Mesendoderm (in vitro differentiated cells): ENCODE data around the gene ANKRD18B.
"Not testable (repeated sequence)": the region's sequence is repeated elsewhere in the genome, so short reads cannot be mapped to it uniquely, and the experiment has no call there.

Experiments
- DNase-seq: peaks from one replicate; pipeline ENCODE4 v3.0.0; 2013
- H2AK5ac ChIP-seq: 2 replicates; pipeline ENCODE4 v1.6.1; 2013; ENCODE audit warnings: low read length, inconsistent platforms
- H2BK120ac ChIP-seq: 2 replicates; pipeline ENCODE4 v1.6.1; 2013; ENCODE audit warnings: low read depth, mild to moderate bottlenecking, low read length, moderate library complexity, mixed read lengths
- H2BK15ac ChIP-seq: replicated peaks from 2 replicates; pipeline ENCODE4 v1.6.1; 2013; ENCODE audit warnings: low read depth, mild to moderate bottlenecking, moderate library complexity
- H2BK5ac ChIP-seq: 2 replicates; pipeline ENCODE4 v1.6.1; 2013; ENCODE audit warnings: low read length, inconsistent platforms
- H3K18ac ChIP-seq: 2 replicates; pipeline ENCODE4 v1.6.1; 2013; ENCODE audit warnings: mild to moderate bottlenecking, low read length, mixed read lengths
- H3K23ac ChIP-seq: one replicate; pipeline ENCODE4 v1.6.1; 2013; ENCODE audit warnings: low read length
- H3K27ac ChIP-seq: 2 replicates; pipeline ENCODE4 v1.5.1; 2013; ENCODE audit warnings: low read depth, mild to moderate bottlenecking, inconsistent platforms, low read length, moderate library complexity
- H3K27me3 ChIP-seq: 2 replicates; pipeline ENCODE4 v1.6.1; 2013; ENCODE audit warnings: low read length, control low read depth, mild to moderate bottlenecking, inconsistent platforms; ENCODE audit not compliant: insufficient read depth, poor library complexity
- H3K36me3 ChIP-seq: 2 replicates; pipeline ENCODE4 v1.6.1; 2013; ENCODE audit warnings: low read length, inconsistent platforms; ENCODE audit not compliant: control insufficient read depth, insufficient read depth
- H3K4ac ChIP-seq: one replicate; pipeline ENCODE4 v1.6.1; 2013; ENCODE audit warnings: low read depth, mild to moderate bottlenecking, low read length, moderate library complexity
- H3K4me1 ChIP-seq: 2 replicates; pipeline ENCODE4 v1.6.1; 2013; ENCODE audit warnings: low read depth, low read length, inconsistent platforms; ENCODE audit not compliant: control insufficient read depth
- H3K4me2 ChIP-seq: 2 replicates; pipeline ENCODE4 v1.6.1; 2013; ENCODE audit warnings: low read length
- H3K4me3 ChIP-seq: 2 replicates; pipeline ENCODE4 v1.5.1; 2013; ENCODE audit warnings: mild to moderate bottlenecking, low read length
- H3K56ac ChIP-seq: one replicate; pipeline ENCODE4 v1.6.1; 2013; ENCODE audit warnings: low read length
- H3K79me1 ChIP-seq: 2 replicates; pipeline ENCODE4 v1.6.1; 2013; ENCODE audit warnings: low read length, inconsistent platforms
- H3K79me2 ChIP-seq: 2 replicates; pipeline ENCODE4 v1.6.1; 2013; ENCODE audit warnings: mild to moderate bottlenecking, low read length; ENCODE audit not compliant: control insufficient read depth, insufficient read depth
- H3K9ac ChIP-seq: 2 replicates; pipeline ENCODE4 v1.6.1; 2013; ENCODE audit warnings: low read length, inconsistent platforms
- H4K5ac ChIP-seq: one replicate; pipeline ENCODE4 v1.6.1; 2013; ENCODE audit warnings: low read length
- H4K8ac ChIP-seq: one replicate; pipeline ENCODE4 v1.6.1; 2013; ENCODE audit warnings: low read depth, mild to moderate bottlenecking, control low read depth, low read length, moderate library complexity
- WGBS: extraction: QIAGEN DNeasy Blood & Tissue Kit; methylation state at CpG from one replicate; pipeline ENCODE4 v1.1.7; 2013; ENCODE audit warnings: low lambda C conversion rate, missing lambda C conversion rate; ENCODE audit not compliant: insufficient coverage; ENCODE audit errors: extremely low coverage; 5-methylcytosine and 5-hydroxymethylcytosine counted together

Gene ANKRD18B

GRCh38 chr9:33612410-33612809 lies 88.4 kb downstream of the ANKRD18B start:
- H4K5ac ChIP-seq, H3K4me3 ChIP-seq, H2AK5ac ChIP-seq, H2BK120ac ChIP-seq, H3K27ac ChIP-seq, H3K4ac ChIP-seq, H3K4me2 ChIP-seq, H3K23ac ChIP-seq, DNase-seq, H3K4me1 ChIP-seq, H3K18ac ChIP-seq, H3K79me1 ChIP-seq, H3K79me2 ChIP-seq, H3K36me3 ChIP-seq, H3K27me3 ChIP-seq, H3K9ac ChIP-seq, H4K8ac ChIP-seq, H2BK5ac ChIP-seq, H2BK15ac ChIP-seq, H3K56ac ChIP-seq: not testable (repeated sequence)
- WGBS = no CpG with 5 or more reads among the region's 2 CpGs

- no peaks in the 10 kb centered on the region for H3K79me1 ChIP-seq
- H2BK15ac ChIP-seq = no peak overlapping the region
- no peak overlapping the region for H4K5ac ChIP-seq
- H2BK5ac ChIP-seq = no peak overlapping the region
- H3K23ac ChIP-seq = no peak overlapping the region
- no peaks in the 10 kb centered on the region for H3K4me1 ChIP-seq
- no peak overlapping the region for H3K27ac ChIP-seq
- no peak overlapping the region for H2AK5ac ChIP-seq
- no peak overlapping the region for H3K4me3 ChIP-seq
- no peak overlapping the region for H3K9ac ChIP-seq
- H3K4me2 ChIP-seq = no peak overlapping the region
- no peaks in the 10 kb centered on the region for H3K79me2 ChIP-seq
- DNase-seq = no peak
- no peak overlapping the region for H2BK120ac ChIP-seq
- no CpG with 5 or more reads among the region's 7 CpGs for WGBS
- no peak overlapping the region for H3K56ac ChIP-seq
- no peak overlapping the region for H4K8ac ChIP-seq
- H3K4ac ChIP-seq = no peak overlapping the region
- no peaks in the 10 kb centered on the region for H3K27me3 ChIP-seq
- H3K36me3 ChIP-seq = no peaks in the 10 kb centered on the region
- no peak overlapping the region for H3K18ac ChIP-seq
These were observed 90.1 kb downstream of the ANKRD18B start for GRCh38 chr9:33614001-33614687.

- not testable (repeated sequence) for H3K36me3 ChIP-seq, H2BK5ac ChIP-seq, H4K5ac ChIP-seq, H3K27ac ChIP-seq, H3K79me2 ChIP-seq, H4K8ac ChIP-seq, H3K4me3 ChIP-seq, H2AK5ac ChIP-seq, H3K9ac ChIP-seq, H3K4ac ChIP-seq, H3K27me3 ChIP-seq, H3K4me2 ChIP-seq, H3K4me1 ChIP-seq, H3K23ac ChIP-seq, H3K79me1 ChIP-seq, H3K56ac ChIP-seq, DNase-seq, H2BK120ac ChIP-seq, H2BK15ac ChIP-seq, H3K18ac ChIP-seq
- WGBS = no CpG with 5 or more reads among the region's 9 CpGs
These were observed 94.3 kb downstream of the ANKRD18B start for GRCh38 chr9:33618370-33618769.

GRCh38 chr9:33619666-33620404 lies 95.8 kb downstream of the ANKRD18B start:
- H3K27ac ChIP-seq = no peak overlapping the region

GRCh38 chr9:33620738-33621439 lies 96.8 kb downstream of the ANKRD18B start:
- Histone ChIP-seq H3K4ac (no peak overlapping the region), H3K27me3 (no peaks in the 10 kb centered on the region), H3K79me1 (no peaks in the 10 kb centered on the region), H2BK5ac (no peak overlapping the region), H2BK120ac (no peak overlapping the region), H4K5ac (no peak overlapping the region), H3K36me3 (no peaks in the 10 kb centered on the region), H3K18ac (no peak overlapping the region), H2AK5ac (no peak overlapping the region), H3K79me2 (no peaks in the 10 kb centered on the region), H3K4me2 (no peak overlapping the region), H3K23ac (no peak overlapping the region), H3K4me3 (no peak overlapping the region), H3K56ac (no peak overlapping the region), H3K27ac (no peak overlapping the region), H3K4me1 (no peaks in the 10 kb centered on the region), H2BK15ac (no peak overlapping the region), H4K8ac (no peak overlapping the region), H3K9ac (no peak overlapping the region)
- peak; percentile 83 for DNase-seq
- WGBS = no CpG with 5 or more reads among the region's 10 CpGs

More at GRCh38 chr9:33619666-33620404, 95.8 kb downstream of the ANKRD18B start:
- Histone ChIP-seq H3K9ac (no peak overlapping the region), H3K4me3 (no peak overlapping the region), H2BK5ac (no peak overlapping the region), H3K18ac (no peak overlapping the region), H3K4me2 (no peak overlapping the region), H3K27me3 (no peaks in the 10 kb centered on the region), H3K79me1 (no peaks in the 10 kb centered on the region), H4K5ac (no peak overlapping the region), H2BK120ac (no peak overlapping the region), H2AK5ac (no peak overlapping the region), H3K79me2 (no peaks in the 10 kb centered on the region), H2BK15ac (peak overlapping the region; percentile 75), H3K4ac (no peak overlapping the region), H3K4me1 (no peaks in the 10 kb centered on the region), H4K8ac (no peak overlapping the region), H3K23ac (no peak overlapping the region), H3K56ac (no peak overlapping the region), H3K36me3 (no peaks in the 10 kb centered on the region)
- WGBS = no CpG with 5 or more reads among the region's 3 CpGs
- DNase-seq = peak; percentile 88
